ENCODE data around the gene SMIM30.

Gene SMIM30

GRCh38 chr7:113143486-113144257 lies 25.3 kb upstream of the SMIM30 start:
- DNase-seq (ENCODE audit: low read depth) = no peak
- in situ Hi-C loops (cut with HindIII; ENCODE audit: low sequenced_read_pairs) = no loop called here
- TF ChIP-seq CTCF (IDR thresholded peaks at IDR 0.05; ENCODE audit: low read depth, low read length, missing control alignments) = no peak
- no peak overlapping the region for H3K4me3 ChIP-seq (ENCODE audit: low read depth, low read length)

DNA sequence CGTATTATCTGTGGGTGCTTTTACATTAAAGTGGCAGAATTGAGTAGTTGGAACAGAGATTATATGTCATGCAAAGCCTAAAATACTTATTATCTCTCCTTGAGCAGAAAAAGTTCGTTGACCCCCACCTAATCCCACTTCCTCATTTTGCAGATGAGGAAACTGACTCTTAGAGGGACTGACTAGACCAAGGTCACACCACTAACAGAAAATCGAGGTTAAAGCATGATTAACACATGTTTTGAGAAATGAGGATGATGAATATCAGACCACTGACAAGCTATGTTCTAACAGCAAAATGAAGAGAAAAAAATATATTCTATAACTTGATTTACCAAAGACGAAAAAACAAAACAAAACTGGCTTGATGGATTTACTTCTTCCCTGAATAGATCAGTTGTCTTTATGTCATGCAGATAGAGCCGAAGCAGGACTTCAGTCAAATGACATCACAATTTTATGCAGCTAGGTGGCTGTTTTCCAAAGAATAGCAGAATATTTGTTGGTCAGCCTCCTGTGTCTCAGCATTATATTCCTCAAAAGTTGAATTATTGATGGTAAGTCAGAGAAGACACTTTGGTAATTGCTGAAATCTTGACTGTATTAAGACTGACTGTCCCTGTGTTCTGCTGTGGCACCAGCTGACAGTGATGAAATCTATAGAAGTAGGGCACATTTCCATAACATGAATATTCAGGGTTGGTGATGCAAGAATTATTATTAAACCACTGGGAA lies 24.2 kb upstream of the SMIM30 start:
- no peak for DNase-seq (ENCODE audit: low read depth)
- no peak overlapping the region for H3K4me3 ChIP-seq (ENCODE audit: low read depth, low read length)
- no peak for TF ChIP-seq CTCF (IDR thresholded peaks at IDR 0.05; ENCODE audit: low read depth, low read length, missing control alignments)
- in situ Hi-C loops (cut with HindIII; ENCODE audit: low sequenced_read_pairs) = no loop called here

GRCh38 chr7:113141803-113142202 lies 23.4 kb upstream of the SMIM30 start:
- DNase-seq (ENCODE audit: low read depth) = no peak
- no peak overlapping the region for H3K4me3 ChIP-seq (ENCODE audit: low read depth, low read length)
- TF ChIP-seq CTCF (IDR thresholded peaks at IDR 0.05; ENCODE audit: low read depth, low read length, missing control alignments) = no peak
- in situ Hi-C loops (cut with HindIII; ENCODE audit: low sequenced_read_pairs) = no loop called here

GRCh38 chr7:113140956-113141355 lies 22.6 kb upstream of the SMIM30 start:
- no peak for TF ChIP-seq CTCF (IDR thresholded peaks at IDR 0.05; ENCODE audit: low read depth, low read length, missing control alignments)
- in situ Hi-C loops (cut with HindIII; ENCODE audit: low sequenced_read_pairs) = no loop called here
- no peak overlapping the region for H3K4me3 ChIP-seq (ENCODE audit: low read depth, low read length)
- no peak for DNase-seq (ENCODE audit: low read depth)

DNA sequence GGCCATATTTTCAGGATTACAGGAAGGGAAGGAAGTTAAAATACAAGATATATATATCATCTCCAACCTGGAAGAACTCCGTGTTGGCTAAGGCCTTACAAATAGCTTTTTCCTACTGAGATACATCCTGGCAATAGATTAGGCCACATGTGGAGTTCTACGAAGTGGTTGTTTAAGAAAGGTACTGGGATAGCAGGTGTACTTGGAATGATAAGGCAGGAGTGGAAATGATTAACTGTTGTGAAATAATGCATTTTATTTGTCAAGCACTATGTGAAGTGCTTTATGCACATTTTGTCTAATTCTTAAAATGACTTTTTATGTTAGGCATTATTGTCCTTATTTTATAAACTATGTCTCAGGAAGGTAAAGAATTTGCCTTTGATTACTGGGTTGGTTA lies 18.9 kb upstream of the SMIM30 start:
- no peak for DNase-seq (ENCODE audit: low read depth)
- in situ Hi-C loops (cut with HindIII; ENCODE audit: low sequenced_read_pairs) = no loop called here
- H3K4me3 ChIP-seq (ENCODE audit: low read depth, low read length) = no peak overlapping the region
- TF ChIP-seq CTCF (IDR thresholded peaks at IDR 0.05; ENCODE audit: low read depth, low read length, missing control alignments) = no peak

DNA sequence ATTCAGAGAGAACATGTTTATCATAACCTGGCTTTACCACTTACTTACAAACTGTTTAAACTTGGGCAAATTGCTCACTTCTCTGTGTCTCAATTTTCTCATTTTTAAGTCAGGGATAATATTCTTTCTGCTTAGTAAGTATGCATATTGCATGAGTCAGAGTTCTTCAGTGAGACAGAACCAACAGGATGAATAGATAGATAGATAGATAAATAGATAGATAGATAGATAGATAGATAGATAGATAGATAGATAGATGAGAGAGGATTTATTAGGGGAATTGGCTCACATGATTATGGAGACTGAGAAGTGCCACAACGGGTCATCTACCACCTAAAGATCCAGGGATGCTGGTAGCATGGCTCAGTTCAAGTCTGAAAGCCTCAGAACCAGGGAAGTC lies 15.7 kb upstream of the SMIM30 start:
- DNase-seq (ENCODE audit: low read depth) = no peak
- in situ Hi-C loops (cut with HindIII; ENCODE audit: low sequenced_read_pairs) = no loop called here
- no peak for TF ChIP-seq CTCF (IDR thresholded peaks at IDR 0.05; ENCODE audit: low read depth, low read length, missing control alignments)
- H3K4me3 ChIP-seq (ENCODE audit: low read depth, low read length) = no peak overlapping the region

All from astrocyte of the cerebellum (primary cell).